NCI-H2107 (cell line): ENCODE results near the gene CLDN16.

Source experiments
- DNase-seq: peaks from one replicate; lab custom pipeline; 2025; lab: John Stamatoyannopoulos, UW

CLDN16 gene

DNA sequence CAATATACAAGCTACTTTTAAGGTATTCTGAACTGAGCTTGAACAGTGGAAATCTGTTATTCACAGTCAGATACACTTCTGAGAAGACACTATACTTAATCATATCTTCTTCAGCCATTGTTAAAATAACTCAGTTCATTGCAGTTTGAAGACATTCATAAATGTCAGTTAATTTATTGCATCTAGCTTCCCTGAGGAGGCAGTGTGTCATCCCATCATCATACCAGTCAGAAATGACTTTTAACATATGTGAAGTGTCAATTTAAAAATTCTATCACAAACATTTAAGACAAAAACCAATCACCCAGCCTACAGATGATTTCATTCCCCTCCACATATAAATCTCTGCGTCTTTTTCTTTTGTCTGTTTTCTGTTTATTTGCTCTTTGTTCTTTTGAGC, 54.3 kb downstream of the CLDN16 start:
- DNase-seq, result no peak

DNA sequence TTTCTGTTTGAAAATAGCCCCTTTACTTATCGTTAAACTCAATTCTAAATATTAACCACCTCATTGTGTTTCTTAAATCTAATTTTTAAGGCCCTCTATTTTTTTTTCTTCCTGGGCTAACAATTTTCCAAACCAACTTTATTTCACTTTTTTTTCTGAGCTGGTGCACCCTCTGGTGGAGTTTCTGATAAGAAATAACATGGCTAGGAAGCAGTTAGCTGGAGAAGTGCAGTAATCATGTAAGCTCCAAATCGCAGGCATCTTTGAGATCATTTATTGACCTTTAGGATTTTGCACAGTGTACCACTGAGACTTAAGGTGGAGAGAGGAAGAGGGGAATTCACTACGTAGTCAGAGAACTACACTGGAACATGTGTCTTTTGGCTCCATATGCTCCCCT, 55.3 kb downstream of the CLDN16 start:
- no peak for DNase-seq

DNA sequence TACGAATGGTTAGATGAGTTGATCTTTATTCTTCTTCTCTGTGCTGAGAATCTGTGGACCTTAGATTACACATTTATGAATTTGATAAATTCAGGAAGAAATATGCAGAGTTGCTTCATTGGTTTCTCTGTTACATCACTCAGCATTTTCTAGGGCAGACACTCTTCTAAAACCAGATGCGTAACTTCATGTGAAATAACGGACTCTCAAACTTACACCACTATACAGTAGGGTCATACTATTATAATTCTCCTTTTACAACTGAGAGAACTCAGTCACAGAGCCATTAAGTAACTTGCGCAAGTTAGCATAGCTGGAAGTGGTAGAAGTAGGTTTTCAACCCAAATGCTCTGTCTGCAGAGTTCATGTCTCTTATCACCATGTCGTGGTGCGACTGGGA, 56.0 kb downstream of the CLDN16 start:
- DNase-seq, result no peak

DNA sequence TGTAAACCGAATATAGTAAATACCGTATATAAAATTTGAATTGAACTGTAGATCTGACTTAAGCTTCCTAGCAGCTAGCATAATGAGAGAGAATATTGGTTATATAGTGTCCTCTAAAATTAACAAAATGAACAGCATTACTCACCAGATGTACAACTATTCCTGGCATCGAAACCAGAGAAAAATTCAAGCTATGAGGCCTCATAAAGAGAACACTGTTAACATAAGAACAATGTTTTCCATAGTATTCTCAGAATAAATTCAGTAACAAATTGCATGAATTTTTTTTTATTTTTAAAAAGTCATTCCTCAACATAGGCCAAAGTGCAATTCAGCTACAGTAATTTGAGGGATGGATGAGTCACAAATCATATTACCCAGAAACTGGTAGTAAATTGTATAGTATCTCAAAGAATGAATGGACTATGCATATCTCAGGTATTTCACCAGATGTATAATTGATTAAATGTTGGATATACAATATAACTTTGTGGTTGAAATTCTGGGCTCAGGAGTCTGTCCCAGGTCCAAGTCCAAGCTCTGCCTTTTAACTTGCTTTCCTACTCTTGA, 56.7 kb downstream of the CLDN16 start:
- no peak for DNase-seq

DNA sequence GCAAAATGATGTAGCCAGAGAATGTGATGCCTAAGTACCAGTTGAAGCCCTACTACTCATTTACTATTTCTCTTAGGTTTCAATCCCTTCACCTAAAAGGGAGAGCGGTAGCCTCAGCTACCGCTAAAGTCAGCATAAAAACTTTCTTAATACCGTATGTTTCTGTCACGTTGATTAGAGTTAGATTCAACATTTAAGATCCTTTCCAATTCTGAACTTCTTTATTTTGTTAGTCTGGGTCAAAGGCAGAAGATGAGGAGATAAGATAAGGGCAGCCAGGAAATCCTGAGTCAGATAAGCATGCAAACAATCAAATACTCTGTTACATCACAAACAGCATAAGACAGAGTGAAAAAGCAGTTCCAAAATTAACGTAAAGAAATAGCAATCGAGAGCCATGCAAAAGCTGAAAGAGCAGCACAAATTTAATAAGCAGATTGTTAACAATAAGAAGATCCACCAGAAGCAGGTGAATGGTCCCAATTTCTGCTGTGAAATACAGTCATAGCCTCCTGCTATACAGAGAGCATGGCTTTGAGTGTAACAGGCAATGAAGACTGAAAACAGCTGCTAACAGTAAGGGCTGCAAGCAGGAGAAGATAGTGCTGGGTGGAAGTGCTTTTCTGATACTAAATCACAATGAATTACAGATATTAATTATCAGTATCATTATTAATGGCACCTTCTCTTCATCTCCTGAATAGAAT, 58.8 kb downstream of the CLDN16 start:
- no peak for DNase-seq

DNA sequence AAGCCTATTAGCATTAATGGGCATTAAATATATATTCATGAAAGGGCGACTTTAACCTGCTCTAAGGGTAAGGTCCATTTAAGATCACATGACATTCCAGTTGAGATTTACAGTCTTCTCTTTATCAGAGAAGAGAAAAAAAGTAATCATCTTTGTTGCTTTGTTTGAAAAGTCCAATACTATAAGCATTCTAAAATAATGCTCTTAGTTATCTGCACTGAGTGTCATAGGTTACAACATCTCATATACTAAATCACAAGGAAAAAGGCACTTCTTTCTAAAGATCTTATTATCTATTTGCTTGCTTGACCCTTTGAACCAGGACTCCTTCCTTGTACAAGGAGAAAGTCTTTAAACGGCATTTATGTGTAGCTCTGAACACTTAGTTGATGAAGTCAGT, 60.3 kb downstream of the CLDN16 start:
- no peak for DNase-seq

DNA sequence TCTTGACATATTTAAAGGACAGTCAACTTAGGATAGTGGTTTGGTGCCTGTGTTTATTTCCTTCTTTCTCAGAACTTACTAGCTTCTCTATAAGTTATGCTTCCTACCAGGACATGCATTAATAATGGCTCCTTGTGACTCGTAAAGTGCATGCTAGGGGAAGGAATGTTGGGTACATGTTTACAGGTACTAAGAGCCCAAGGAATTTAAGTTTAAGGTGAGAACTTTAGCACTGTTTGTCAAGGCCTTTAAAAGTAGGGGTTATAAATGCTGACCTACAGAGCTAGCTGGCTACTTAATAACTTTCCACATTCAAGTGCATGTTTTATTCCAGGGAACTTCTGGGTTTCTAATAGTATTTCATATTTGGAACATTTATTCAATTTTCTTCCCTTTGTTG, 61.8 kb downstream of the CLDN16 start, which contains the start of gene TMEM207:
TSS of gene TMEM207 (minus strand) at position 101 of the 400 bp plus-strand sequence. CDS start at position 9, 92 bp downstream.
- no peak for DNase-seq

DNA sequence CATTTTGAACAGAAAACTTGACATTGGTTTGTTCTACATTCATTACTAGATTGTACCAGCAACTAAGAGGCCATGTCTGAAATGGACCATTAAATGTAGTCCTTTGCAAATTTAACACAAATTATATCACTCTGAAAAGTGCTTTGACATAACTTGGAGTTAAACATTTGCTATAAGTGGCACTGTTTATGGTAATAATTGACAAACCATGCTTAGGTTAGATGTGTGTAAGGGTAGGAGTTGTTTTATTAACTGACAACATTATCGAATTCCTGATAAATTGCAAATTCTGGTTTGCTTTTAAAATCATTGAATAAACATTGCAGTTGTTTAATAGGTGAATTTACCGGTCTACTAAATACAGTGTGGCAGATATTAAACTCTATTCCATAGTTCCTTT, 67.9 kb downstream of the CLDN16 start:
- no peak for DNase-seq

DNA sequence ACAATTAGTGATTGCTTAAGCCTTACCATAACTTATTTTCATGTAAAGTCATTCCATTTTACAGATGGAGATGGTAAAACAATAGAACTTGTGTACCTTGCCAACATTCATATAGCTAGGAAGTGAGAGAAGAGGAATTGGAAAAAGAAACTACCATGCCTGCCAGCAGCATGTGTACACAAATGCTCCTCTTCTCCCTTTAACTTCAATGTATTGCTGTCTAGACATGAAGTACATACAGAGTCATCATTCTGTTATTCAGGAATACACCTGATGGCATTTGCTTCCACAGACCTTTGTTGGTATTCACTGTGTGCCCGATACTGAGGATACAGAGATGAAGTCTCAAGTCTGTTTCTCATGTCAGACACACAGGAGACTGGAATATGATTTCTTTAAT, 68.8 kb downstream of the CLDN16 start:
- no peak for DNase-seq

DNA sequence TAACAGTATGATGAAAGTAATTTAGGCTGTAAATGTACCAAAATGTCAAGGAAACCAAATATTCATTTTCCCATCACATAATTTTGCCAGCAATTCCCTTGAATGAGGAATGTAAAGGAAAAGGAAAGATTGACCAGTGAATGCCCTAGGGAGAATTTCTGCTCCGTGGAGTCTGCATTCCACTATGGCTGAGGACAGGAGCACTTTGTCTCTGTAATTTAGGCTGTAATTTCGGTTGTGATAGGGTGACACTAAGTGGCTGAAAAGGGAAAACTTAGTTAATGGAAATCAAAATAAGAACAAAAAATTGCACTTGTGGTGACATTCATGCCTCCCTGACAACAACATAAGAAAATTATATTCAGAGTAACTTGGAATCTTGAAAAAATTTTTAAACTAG, 70.1 kb downstream of the CLDN16 start:
- DNase-seq, result no peak
